ENCODE data around the gene RIPOR2.

RIPOR2 gene

GRCh38 chr6:24910331-24910960 lies 25.3 kb downstream of the RIPOR2 start:
- H3K4me3 ChIP-seq (ENCODE audit: low read length): peak overlapping the region; percentile 63; the same call in 1 of the 2 replicates
- no peak for TF ChIP-seq ZNF274 (IDR thresholded peaks at IDR 0.05; ENCODE audit: low read depth, low read length)

- no peak for TF ChIP-seq ZNF274 (IDR thresholded peaks at IDR 0.05; ENCODE audit: low read depth, low read length)
- peak overlapping the region; percentile 63; the same call in 1 of the 2 replicates for H3K4me3 ChIP-seq (ENCODE audit: low read length)
Measured at GRCh38 chr6:24909241-24910216, 26.2 kb downstream of the RIPOR2 start.

- peak overlapping the region; percentile 19; the same call in 1 of the 2 replicates for H3K4me3 ChIP-seq (ENCODE audit: low read length)
- TF ChIP-seq ZNF274 (IDR thresholded peaks at IDR 0.05; ENCODE audit: low read depth, low read length): no peak
Measured at GRCh38 chr6:24908650-24909035, 27.1 kb downstream of the RIPOR2 start.

- H3K4me3 ChIP-seq (ENCODE audit: low read length): peak overlapping the region; percentile 19; the same call in 1 of the 2 replicates
- no peak for TF ChIP-seq ZNF274 (IDR thresholded peaks at IDR 0.05; ENCODE audit: low read depth, low read length)
Measured at GRCh38 chr6:24907919-24908649, 27.7 kb downstream of the RIPOR2 start.

GRCh38 chr6:24906314-24906713 lies 29.4 kb downstream of the RIPOR2 start:
- H3K4me3 ChIP-seq (ENCODE audit: low read length): no peak overlapping the region
- no peak for TF ChIP-seq ZNF274 (IDR thresholded peaks at IDR 0.05; ENCODE audit: low read depth, low read length)

- no peak overlapping the region for H3K4me3 ChIP-seq (ENCODE audit: low read length)
- no peak for TF ChIP-seq ZNF274 (IDR thresholded peaks at IDR 0.05; ENCODE audit: low read depth, low read length)
Measured at GRCh38 chr6:24905483-24905882, 30.3 kb downstream of the RIPOR2 start.

GRCh38 chr6:24903681-24904080 lies 32.1 kb downstream of the RIPOR2 start:
- no peak overlapping the region for H3K4me3 ChIP-seq (ENCODE audit: low read length)
- TF ChIP-seq ZNF274 (IDR thresholded peaks at IDR 0.05; ENCODE audit: low read depth, low read length): no peak

GRCh38 chr6:24902782-24903181 lies 33.0 kb downstream of the RIPOR2 start:
- TF ChIP-seq ZNF274 (IDR thresholded peaks at IDR 0.05; ENCODE audit: low read depth, low read length): no peak

GRCh38 chr6:24901698-24902328 lies 33.9 kb downstream of the RIPOR2 start:
- TF ChIP-seq ZNF274 (IDR thresholded peaks at IDR 0.05; ENCODE audit: low read depth, low read length): no peak
- no peak overlapping the region for H3K4me3 ChIP-seq (ENCODE audit: low read length)

More at GRCh38 chr6:24902782-24903181, 33.0 kb downstream of the RIPOR2 start:
- no peak overlapping the region for H3K4me3 ChIP-seq (ENCODE audit: low read length)

GRCh38 chr6:24900917-24901697 lies 34.7 kb downstream of the RIPOR2 start:
- H3K4me3 ChIP-seq (ENCODE audit: low read length): no peak overlapping the region
- TF ChIP-seq ZNF274 (IDR thresholded peaks at IDR 0.05; ENCODE audit: low read depth, low read length): no peak

GRCh38 chr6:24899997-24900325 lies 35.8 kb downstream of the RIPOR2 start:
- no peak overlapping the region for H3K4me3 ChIP-seq (ENCODE audit: low read length)
- no peak for TF ChIP-seq ZNF274 (IDR thresholded peaks at IDR 0.05; ENCODE audit: low read depth, low read length)

- no peak for TF ChIP-seq ZNF274 (IDR thresholded peaks at IDR 0.05; ENCODE audit: low read depth, low read length)
- no peak overlapping the region for H3K4me3 ChIP-seq (ENCODE audit: low read length)
Measured at GRCh38 chr6:24899136-24899996, 36.4 kb downstream of the RIPOR2 start.
